H9 (cell line): ENCODE data around the gene HAGHL. TPM values are rescaled to one million over a fixed set of nuclear protein-coding genes. Genes with fewer than 3 reads are reported as not detected.

Experiments used
- DNase-seq: peaks from one replicate; pipeline ENCODE4 v3.0.0-alpha.2; 2017
- H2AFZ ChIP-seq: one replicate; pipeline ENCODE4 v1.6.1; 2013; ENCODE audit warnings: mild to moderate bottlenecking, low read length, control low read depth, moderate library complexity
- H2AK5ac ChIP-seq: 2 replicates; pipeline ENCODE4 v1.6.1; 2013; ENCODE audit warnings: low read length, control low read depth, mixed read lengths; ENCODE audit not compliant: insufficient read length
- H2BK120ac ChIP-seq: one replicate; pipeline ENCODE4 v1.6.1; 2013; ENCODE audit warnings: low read depth, mild to moderate bottlenecking, low read length, control low read depth, inconsistent platforms; ENCODE audit not compliant: poor library complexity, severe bottlenecking
- H2BK12ac ChIP-seq: 2 replicates; pipeline ENCODE4 v1.6.1; 2013; ENCODE audit warnings: low read length, control low read depth, mixed read lengths, low read depth; ENCODE audit not compliant: insufficient read length
- H2BK15ac ChIP-seq: 2 replicates; pipeline ENCODE4 v1.6.1; 2013; ENCODE audit warnings: low read depth, low read length, control low read depth
- H2BK20ac ChIP-seq: one replicate; pipeline ENCODE4 v1.6.1; 2013; ENCODE audit warnings: low read depth, mild to moderate bottlenecking, low read length, control low read depth, inconsistent platforms; ENCODE audit not compliant: poor library complexity, severe bottlenecking
- H2BK5ac ChIP-seq: 2 replicates; pipeline ENCODE4 v1.6.1; 2013; ENCODE audit warnings: low read length, control low read depth, mixed read lengths; ENCODE audit not compliant: insufficient read length
- H3K14ac ChIP-seq: 2 replicates; pipeline ENCODE4 v1.6.1; 2013; ENCODE audit warnings: low read length, control low read depth; ENCODE audit not compliant: insufficient read depth
- H3K18ac ChIP-seq: 2 replicates; pipeline ENCODE4 v1.6.1; 2013; ENCODE audit warnings: low read depth, mild to moderate bottlenecking, mixed read lengths, low read length, control low read depth; ENCODE audit not compliant: insufficient read length
- H3K23ac ChIP-seq: 2 replicates; pipeline ENCODE4 v1.6.1; 2013; ENCODE audit warnings: low read length, control low read depth, mixed read lengths, low read depth; ENCODE audit not compliant: insufficient read length
- H3K23me2 ChIP-seq: 2 replicates; pipeline ENCODE4 v1.6.1; 2013; ENCODE audit warnings: low read depth, mild to moderate bottlenecking, mixed read lengths, low read length, control low read depth; ENCODE audit not compliant: insufficient read length, poor library complexity, severe bottlenecking
- H3K27ac ChIP-seq: 2 replicates; pipeline ENCODE4 v1.5.1; 2013; ENCODE audit warnings: low read length, control low read depth, mixed read lengths, low read depth; ENCODE audit not compliant: insufficient read length
- H3K27me3 ChIP-seq: 2 replicates; pipeline ENCODE4 v1.6.1; 2013; ENCODE audit warnings: low read length, control low read depth, inconsistent platforms; ENCODE audit not compliant: insufficient read depth
- H3K4ac ChIP-seq: 2 replicates; pipeline ENCODE4 v1.6.1; 2013; ENCODE audit warnings: low read depth, mild to moderate bottlenecking, control low read depth, inconsistent platforms, low read length, moderate library complexity
- H3K4me1 ChIP-seq: 2 replicates; pipeline ENCODE4 v1.6.1; 2013; ENCODE audit warnings: low read length, control low read depth, inconsistent platforms; ENCODE audit not compliant: insufficient read depth
- H3K4me2 ChIP-seq: 2 replicates; pipeline ENCODE4 v1.6.1; 2013; ENCODE audit warnings: low read length, control low read depth, mixed read lengths; ENCODE audit not compliant: insufficient read length, insufficient read depth
- H3K56ac ChIP-seq: 2 replicates; pipeline ENCODE4 v1.6.1; 2013; ENCODE audit warnings: low read depth, mild to moderate bottlenecking, mixed read lengths, low read length, control low read depth; ENCODE audit not compliant: insufficient read length
- H3K79me1 ChIP-seq: 2 replicates; pipeline ENCODE4 v1.6.1; 2013; ENCODE audit warnings: low read depth, mild to moderate bottlenecking, moderate library complexity, low read length, control low read depth, inconsistent platforms; ENCODE audit not compliant: insufficient read depth, poor library complexity, severe bottlenecking
- H3K79me2 ChIP-seq: 2 replicates; pipeline ENCODE4 v1.6.1; 2013; ENCODE audit warnings: low read length, control low read depth, inconsistent platforms; ENCODE audit not compliant: insufficient read depth
- H3K9ac ChIP-seq: 2 replicates; pipeline ENCODE4 v1.6.1; 2013; ENCODE audit warnings: low read length, control low read depth, mixed read lengths; ENCODE audit not compliant: insufficient read length; ENCODE audit errors: extremely low read depth
- H3K9me3 ChIP-seq: one replicate; pipeline ENCODE4 v1.6.1; 2013; ENCODE audit warnings: low read depth, low read length, inconsistent platforms; ENCODE audit not compliant: control insufficient read depth
- H3T11ph ChIP-seq: one replicate; pipeline ENCODE4 v1.6.1; 2013; ENCODE audit warnings: mild to moderate bottlenecking, low read length, control low read depth, inconsistent platforms
- H4K20me1 ChIP-seq: one replicate; pipeline ENCODE4 v1.6.1; 2013; ENCODE audit not compliant: control insufficient read depth, insufficient read length, insufficient read depth
- H4K5ac ChIP-seq: 2 replicates; pipeline ENCODE4 v1.6.1; 2013; ENCODE audit warnings: low read depth, mild to moderate bottlenecking, mixed read lengths, low read length, control low read depth; ENCODE audit not compliant: insufficient read length
- H4K8ac ChIP-seq: replicated peaks from 2 replicates; pipeline ENCODE4 v1.6.1; 2013; ENCODE audit warnings: low read length, control low read depth, mixed read lengths, low read depth; ENCODE audit not compliant: insufficient read length
- H4K91ac ChIP-seq: 2 replicates; pipeline ENCODE4 v1.6.1; 2013; ENCODE audit warnings: low read depth, mild to moderate bottlenecking, moderate library complexity, mixed read lengths, low read length, control low read depth; ENCODE audit not compliant: insufficient read length
- H3K27ac Mint-ChIP-seq, 3 experiments: 2 replicates in 2 of 3; 3 replicates in 1 of 3; pipeline ENCODE4 v1.8.0; 2020 to 2021; ENCODE audit warnings: mixed read lengths in 3 of 3, mild to moderate bottlenecking in 1 of 3, moderate library complexity in 1 of 3
- H3K27me3 Mint-ChIP-seq: 2 replicates; pipeline ENCODE4 v1.8.0; 2021; ENCODE audit warnings: low read depth, mild to moderate bottlenecking, moderate library complexity, mixed read lengths
- H3K36me3 Mint-ChIP-seq, 3 experiments: 2 replicates in 2 of 3; 3 replicates in 1 of 3; pipeline ENCODE4 v1.8.0; 2020 to 2021; ENCODE audit warnings: low read depth in 3 of 3, mixed read lengths in 3 of 3; ENCODE audit not compliant: insufficient read depth in 1 of 3
- H3K4me1 Mint-ChIP-seq, 2 experiments: 2 replicates each; pipeline ENCODE4 v1.8.0; 2020; ENCODE audit warnings: mixed read lengths in 2 of 2
- H3K4me3 Mint-ChIP-seq, 2 experiments: 2 replicates in 1 of 2; 3 replicates in 1 of 2; pipeline ENCODE4 v1.8.0; 2020 to 2021; ENCODE audit warnings: mild to moderate bottlenecking in 2 of 2, mixed read lengths in 2 of 2, moderate library complexity in 1 of 2
- H3K9me3 Mint-ChIP-seq, 2 experiments: 2 replicates in 1 of 2; 3 replicates in 1 of 2; pipeline ENCODE4 v1.8.0; 2020; ENCODE audit warnings: mild to moderate bottlenecking in 2 of 2, mixed read lengths in 2 of 2, moderate library complexity in 1 of 2
- WGBS: extraction: QIAGEN DNeasy Blood & Tissue Kit; methylation state at CpG from one replicate; pipeline ENCODE4 v1.1.7; 2013; ENCODE audit warnings: missing lambda C conversion rate, low lambda C conversion rate, mixed read lengths; ENCODE audit not compliant: insufficient read length; ENCODE audit errors: extremely low coverage; 5-methylcytosine and 5-hydroxymethylcytosine counted together
- total RNA-seq: library from RNA; stranded (reverse); gene quantifications from 2 replicates; pipeline ENCODE4 v1.2.1, GENCODE V29; 2021
- TF ChIP-seq, protein P1 (sequence below): fragments of 200-600 bp; sonication (generic); conservative IDR thresholded peaks from 3 replicates; pipeline ENCODE4 v1.8.0; 2021; ENCODE audit warnings: antibody characterized with exemption, mild to moderate bottlenecking

The HAGHL gene
- total RNA-seq, 1 experiment from 2014 or later = 25.2 TPM

- Mint-ChIP-seq H3K9me3 (peaks cover 0 to 2% of the 10 kb centered on the region in 2 experiments; a peak in 2 of 5 replicates), H3K4me3 (no peak overlapping the region), H3K27me3 (peaks cover 77% of the 10 kb centered on the region), H3K27ac (no peak overlapping the region), H3K36me3 (no peaks in the 10 kb centered on the region), H3K4me1 (peaks cover 3 to 10% of the 10 kb centered on the region in 2 experiments; a peak in 3 of 4 replicates)
- H3K23ac ChIP-seq = no peak overlapping the region
- H3K79me1 ChIP-seq = no peaks in the 10 kb centered on the region
- no peak overlapping the region for H3K9ac ChIP-seq
- H4K8ac ChIP-seq = no peak overlapping the region
- H2AK5ac ChIP-seq = no peak overlapping the region
- H3K27ac ChIP-seq = no peak overlapping the region
- no peak overlapping the region for H3K4ac ChIP-seq
- H3K14ac ChIP-seq = no peak overlapping the region
- no peak overlapping the region for H2BK20ac ChIP-seq
- H2BK12ac ChIP-seq = no peak overlapping the region
- no peak overlapping the region for H3K18ac ChIP-seq
- no peak for DNase-seq
- no peaks in the 10 kb centered on the region for H4K20me1 ChIP-seq
- H2AFZ ChIP-seq = no peak overlapping the region
- H2BK15ac ChIP-seq = no peak overlapping the region
- no peak overlapping the region for H4K5ac ChIP-seq
- H3T11ph ChIP-seq = no peak overlapping the region
- H2BK120ac ChIP-seq = no peak overlapping the region
- H3K27me3 ChIP-seq = peaks cover 21% of the 10 kb centered on the region; the same call in 1 of the 2 replicates
- H3K23me2 ChIP-seq = peaks cover 8% of the 10 kb centered on the region
- no peak overlapping the region for H3K4me2 ChIP-seq
- TF ChIP-seq, protein P1, sequence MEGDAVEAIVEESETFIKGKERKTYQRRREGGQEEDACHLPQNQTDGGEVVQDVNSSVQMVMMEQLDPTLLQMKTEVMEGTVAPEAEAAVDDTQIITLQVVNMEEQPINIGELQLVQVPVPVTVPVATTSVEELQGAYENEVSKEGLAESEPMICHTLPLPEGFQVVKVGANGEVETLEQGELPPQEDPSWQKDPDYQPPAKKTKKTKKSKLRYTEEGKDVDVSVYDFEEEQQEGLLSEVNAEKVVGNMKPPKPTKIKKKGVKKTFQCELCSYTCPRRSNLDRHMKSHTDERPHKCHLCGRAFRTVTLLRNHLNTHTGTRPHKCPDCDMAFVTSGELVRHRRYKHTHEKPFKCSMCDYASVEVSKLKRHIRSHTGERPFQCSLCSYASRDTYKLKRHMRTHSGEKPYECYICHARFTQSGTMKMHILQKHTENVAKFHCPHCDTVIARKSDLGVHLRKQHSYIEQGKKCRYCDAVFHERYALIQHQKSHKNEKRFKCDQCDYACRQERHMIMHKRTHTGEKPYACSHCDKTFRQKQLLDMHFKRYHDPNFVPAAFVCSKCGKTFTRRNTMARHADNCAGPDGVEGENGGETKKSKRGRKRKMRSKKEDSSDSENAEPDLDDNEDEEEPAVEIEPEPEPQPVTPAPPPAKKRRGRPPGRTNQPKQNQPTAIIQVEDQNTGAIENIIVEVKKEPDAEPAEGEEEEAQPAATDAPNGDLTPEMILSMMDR = no peak
- H3K9me3 ChIP-seq = no peaks in the 10 kb centered on the region
- WGBS = no CpG with 5 or more reads among the region's 21 CpGs
- no peak overlapping the region for H3K56ac ChIP-seq
- H3K4me1 ChIP-seq = no peaks in the 10 kb centered on the region
- H3K79me2 ChIP-seq = no peaks in the 10 kb centered on the region
- H4K91ac ChIP-seq = no peak overlapping the region
- no peak overlapping the region for H2BK5ac ChIP-seq
These were observed 16.3 kb upstream of the HAGHL start for GRCh38 chr16:710500-711075.
